ENCODE measurements around the gene PPP1R13B.

PPP1R13B gene

GRCh38 chr14:103705504-103706284 lies 141.7 kb downstream of the PPP1R13B start:
- H3K4me3 ChIP-seq (ENCODE audit: low read length): no peak overlapping the region
- TF ChIP-seq ZNF274 (IDR thresholded peaks at IDR 0.05; ENCODE audit: low read depth, low read length): no peak

GRCh38 chr14:103705118-103705503 lies 142.3 kb downstream of the PPP1R13B start:
- no peak overlapping the region for H3K4me3 ChIP-seq (ENCODE audit: low read length)
- no peak for TF ChIP-seq ZNF274 (IDR thresholded peaks at IDR 0.05; ENCODE audit: low read depth, low read length)

- no peak overlapping the region for H3K4me3 ChIP-seq (ENCODE audit: low read length)
- no peak for TF ChIP-seq ZNF274 (IDR thresholded peaks at IDR 0.05; ENCODE audit: low read depth, low read length)
These were observed 142.7 kb downstream of the PPP1R13B start for GRCh38 chr14:103704708-103705107.

- H3K4me3 ChIP-seq (ENCODE audit: low read length): no peak overlapping the region
- TF ChIP-seq ZNF274 (IDR thresholded peaks at IDR 0.05; ENCODE audit: low read depth, low read length): no peak
These were observed 143.7 kb downstream of the PPP1R13B start for GRCh38 chr14:103703433-103704385.

- no peak for TF ChIP-seq ZNF274 (IDR thresholded peaks at IDR 0.05; ENCODE audit: low read depth, low read length)
- no peak overlapping the region for H3K4me3 ChIP-seq (ENCODE audit: low read length)
These were observed 144.6 kb downstream of the PPP1R13B start for GRCh38 chr14:103702497-103703432.

GRCh38 chr14:103702095-103702494 lies 145.3 kb downstream of the PPP1R13B start:
- H3K4me3 ChIP-seq (ENCODE audit: low read length): no peak overlapping the region
- no peak for TF ChIP-seq ZNF274 (IDR thresholded peaks at IDR 0.05; ENCODE audit: low read depth, low read length)

GRCh38 chr14:103700753-103701490 lies 146.5 kb downstream of the PPP1R13B start:
- no peak overlapping the region for H3K4me3 ChIP-seq (ENCODE audit: low read length)
- TF ChIP-seq ZNF274 (IDR thresholded peaks at IDR 0.05; ENCODE audit: low read depth, low read length): no peak

GRCh38 chr14:103699901-103700752 lies 147.2 kb downstream of the PPP1R13B start:
- H3K4me3 ChIP-seq (ENCODE audit: low read length): no peak overlapping the region
- TF ChIP-seq ZNF274 (IDR thresholded peaks at IDR 0.05; ENCODE audit: low read depth, low read length): no peak

- no peak for TF ChIP-seq ZNF274 (IDR thresholded peaks at IDR 0.05; ENCODE audit: low read depth, low read length)
These were observed 148.1 kb downstream of the PPP1R13B start for GRCh38 chr14:103699261-103699661.

GRCh38 chr14:103698380-103699260 lies 148.8 kb downstream of the PPP1R13B start:
- no peak overlapping the region for H3K4me3 ChIP-seq (ENCODE audit: low read length)
- no peak for TF ChIP-seq ZNF274 (IDR thresholded peaks at IDR 0.05; ENCODE audit: low read depth, low read length)

More at GRCh38 chr14:103699261-103699661, 148.1 kb downstream of the PPP1R13B start:
- H3K4me3 ChIP-seq (ENCODE audit: low read length): no peak overlapping the region

- TF ChIP-seq ZNF274 (IDR thresholded peaks at IDR 0.05; ENCODE audit: low read depth, low read length): no peak
- H3K4me3 ChIP-seq (ENCODE audit: low read length): no peak overlapping the region
These were observed 149.6 kb downstream of the PPP1R13B start for GRCh38 chr14:103697603-103698379.
